GM23338 (cell line): ENCODE results near the gene BBS4. TPM values are rescaled to one million over a fixed set of nuclear protein-coding genes. Genes with fewer than 3 reads are reported as not detected.
"Not testable (repeated sequence)": the region's sequence is repeated elsewhere in the genome, so short reads cannot be mapped to it uniquely, and the experiment has no call there.

Experiments
- ATAC-seq: fragments of 200-7000 bp; cut with Tn5 transposase; 3 replicates; pipeline ENCODE4 v1.9.1; 2020
- DNase-seq: peaks from one replicate; pipeline ENCODE4 v3.0.0-alpha.2; 2015; ENCODE audit warnings: low spot score
- H2AFZ ChIP-seq: fragments of 200-600 bp; sonication (generic); 2 replicates; pipeline ENCODE4 v1.8.0; 2016; ENCODE audit warnings: antibody characterized with exemption, mild to moderate bottlenecking, moderate library complexity
- H3F3A ChIP-seq: fragments of 200-600 bp; sonication (generic); replicated peaks from 2 replicates; pipeline ENCODE4 v1.8.0; 2017; ENCODE audit warnings: antibody characterized with exemption, mixed run types, low read depth
- H3K27ac ChIP-seq: fragments of 200-600 bp; sonication (generic); 2 replicates; pipeline ENCODE4 v1.6.1; 2016; ENCODE audit warnings: low read depth
- H3K27me3 ChIP-seq: fragments of 200-600 bp; sonication (generic); 2 replicates; pipeline ENCODE4 v1.8.0; 2016; ENCODE audit warnings: mild to moderate bottlenecking, mixed run types, moderate library complexity; ENCODE audit not compliant: insufficient read depth
- H3K36me3 ChIP-seq: fragments of 200-600 bp; sonication (generic); 2 replicates; pipeline ENCODE4 v1.8.0; 2016; ENCODE audit warnings: mild to moderate bottlenecking; ENCODE audit not compliant: insufficient read depth
- H3K4me1 ChIP-seq: fragments of 200-600 bp; sonication (generic); 2 replicates; pipeline ENCODE4 v1.8.0; 2016; ENCODE audit warnings: mild to moderate bottlenecking, moderate library complexity; ENCODE audit not compliant: insufficient read depth
- H3K4me2 ChIP-seq: fragments of 200-600 bp; sonication (generic); 2 replicates; pipeline ENCODE4 v1.7.1; 2017; ENCODE audit warnings: mixed run types
- H3K4me3 ChIP-seq: fragments of 200-600 bp; sonication (generic); 2 replicates; pipeline ENCODE4 v1.6.1; 2016; ENCODE audit warnings: mixed run types
- H3K79me2 ChIP-seq: fragments of 200-600 bp; sonication (generic); replicated peaks from 2 replicates; pipeline ENCODE4 v1.8.0; 2017; ENCODE audit warnings: mild to moderate bottlenecking; ENCODE audit not compliant: insufficient read depth
- H3K9me2 ChIP-seq: fragments of 200-600 bp; sonication (generic); 2 replicates; pipeline ENCODE4 v1.8.0; 2017; ENCODE audit not compliant: insufficient read depth
- H4K20me1 ChIP-seq: fragments of 200-600 bp; sonication (generic); replicated peaks from 2 replicates; pipeline ENCODE4 v1.8.0; 2017; ENCODE audit warnings: mild to moderate bottlenecking; ENCODE audit not compliant: insufficient read depth
- H3K27ac Mint-ChIP-seq: 2 replicates; pipeline ENCODE4 v1.8.0; 2020; ENCODE audit warnings: inconsistent platforms, mild to moderate bottlenecking, moderate library complexity, mixed read lengths
- H3K27me3 Mint-ChIP-seq: 3 replicates; pipeline ENCODE4 v1.8.0; 2022; ENCODE audit warnings: low read depth, mild to moderate bottlenecking, moderate library complexity, mixed read lengths, inconsistent platforms; ENCODE audit not compliant: insufficient read depth, poor library complexity
- H3K36me3 Mint-ChIP-seq: 3 replicates; pipeline ENCODE4 v1.8.0; 2021; ENCODE audit warnings: low read depth, mild to moderate bottlenecking, inconsistent platforms, moderate library complexity, mixed read lengths
- H3K4me1 Mint-ChIP-seq: 3 replicates; pipeline ENCODE4 v1.8.0; 2020; ENCODE audit warnings: mild to moderate bottlenecking, inconsistent platforms, mixed read lengths
- H3K4me3 Mint-ChIP-seq: 3 replicates; pipeline ENCODE4 v1.8.0; 2021; ENCODE audit warnings: moderate library complexity, mild to moderate bottlenecking, inconsistent platforms, mixed read lengths
- H3K9me3 Mint-ChIP-seq: 3 replicates; pipeline ENCODE4 v1.8.0; 2020; ENCODE audit warnings: moderate library complexity, mild to moderate bottlenecking, inconsistent platforms, mixed read lengths
- CREB1 ChIP-seq: fragments of 250-450 bp; sonication (Bioruptor Pico); IDR thresholded peaks from 2 replicates; pipeline ENCODE4 v1.5.0; 2020; ENCODE audit warnings: low read depth, mild to moderate bottlenecking, moderate library complexity
- CTCF ChIP-seq, 2 experiments: fragments of 200-600 bp in 1 of 2; sonication (generic) in 1 of 2; conservative IDR thresholded peaks; 2 replicates each; pipeline versions ENCODE4 v1.5.1 to v1.6.1; 2016 to 2017; ENCODE audit warnings: antibody characterized with exemption in 2 of 2, low read depth in 2 of 2, mild to moderate bottlenecking in 2 of 2, moderate library complexity in 1 of 2
- ETS1 ChIP-seq: IDR thresholded peaks from 2 replicates; pipeline ENCODE4 v1.6.1; 2016; ENCODE audit warnings: antibody characterized with exemption
- JUNB ChIP-seq: IDR thresholded peaks from one replicate; pipeline ENCODE4 v1.6.1; 2016; ENCODE audit warnings: antibody characterized with exemption; ENCODE audit not compliant: unreplicated experiment
- POLR2AphosphoS5 ChIP-seq: IDR thresholded peaks from 2 replicates; pipeline ENCODE4 v1.6.1; 2016; ENCODE audit warnings: antibody characterized with exemption, low read depth
- REST ChIP-seq: IDR thresholded peaks from one replicate; pipeline ENCODE4 v1.6.1; 2018; ENCODE audit warnings: antibody characterized with exemption; ENCODE audit not compliant: unreplicated experiment
- STAT1 ChIP-seq: IDR thresholded peaks from one replicate; pipeline ENCODE4 v1.6.1; 2016; ENCODE audit warnings: antibody characterized with exemption; ENCODE audit not compliant: unreplicated experiment
- long read RNA-seq: library from polyadenylated mRNA; unstranded; transcript quantifications from one replicate; pipeline ENCODE4 v2.0.0, GENCODE V29; 2020; ENCODE audit not compliant: unreplicated experiment
- polyA plus RNA-seq: library from polyadenylated mRNA; unstranded; fragments of >200 nt; fragmentation: Nextera tagmentation; extraction: Ambion mirVana; gene quantifications from 2 replicates; pipeline ENCODE4 v1.2.1, GENCODE V29; 2016
- total RNA-seq: library from RNA; depleted of rRNA; stranded (reverse); fragments of >200 nt; shearing (Covaris generic); gene quantifications from 2 replicates; pipeline ENCODE4 v1.2.3, GENCODE V29; 2014; rRNA removed

Gene BBS4
- total RNA-seq, result 21.2 and 40.8 TPM in 2 replicates
- 18.1 and 22.2 TPM in 2 replicates for polyA plus RNA-seq
- long read RNA-seq, transcript BBS4-201 (16 exons, 2,490 nt), result major isoform, 23 of 29 reads
- long read RNA-seq, partial matches to known transcripts, result 2 of 29 reads
- long read RNA-seq, other reads (novel, unspliced or antisense), result 4 of 29 reads

GRCh38 chr15:72685925-72686794 lies at the start of gene BBS4, which contains the start of gene HIGD2B:
TSS of gene BBS4 (plus strand) at chr15:72686207. CDS start at chr15:72686228, 21 bp downstream.
TSS of gene HIGD2B (minus strand) at chr15:72686182. CDS start at chr15:72676374, 9,808 bp downstream.
- H3K4me1 Mint-ChIP-seq, result peaks cover 14% of the 10 kb centered on the region; the same call in 2 of the 3 replicates
- DNase-seq, result peak; percentile 96
- TF ChIP-seq JUNB (no peak), POLR2AphosphoS5 (peak; percentile 88), STAT1 (no peak), ETS1 (peak; percentile 58), REST (no peak), CTCF (conservative IDR thresholded peaks at IDR 0.05; ENCODE audit: low read depth in 2 of 2) (no peak), CREB1 (CRISPR knock-in tag) (peak; percentile 54; the same call in 1 of the 2 replicates)
- H3K27ac Mint-ChIP-seq, result peak within 1 kb of the TSS; percentile 97
- Histone ChIP-seq H2AFZ (peak within 1 kb of the TSS; percentile 93), H3K79me2 (peaks cover 33% of the 10 kb centered on the region), H3K4me1 (peaks cover 5% of the 10 kb centered on the region; the same call in 1 of the 2 replicates), H3K9me2 (no peaks in the 10 kb centered on the region), H3K4me2 (peak within 1 kb of the TSS; percentile 88), H3K36me3 (no peaks in the 10 kb centered on the region), H3F3A (peaks cover 10% of the 10 kb centered on the region), H3K4me3 (peak within 1 kb of the TSS; percentile 66), H3K27ac (peak within 1 kb of the TSS; percentile 97), H4K20me1 (no peaks in the 10 kb centered on the region), H3K27me3 (no peaks in the 10 kb centered on the region)
- peak; percentile 95 for ATAC-seq
- H3K27me3 Mint-ChIP-seq, result peaks cover 5% of the 10 kb centered on the region
- H3K36me3 Mint-ChIP-seq, result no peaks in the 10 kb centered on the region
- H3K4me3 Mint-ChIP-seq, result peak within 1 kb of the TSS; percentile 87
- H3K9me3 Mint-ChIP-seq, result no peaks in the 10 kb centered on the region; the same call in 2 of the 3 replicates

GRCh38 chr15:72636519-72637282 lies 49.3 kb upstream of the BBS4 start:
- DNase-seq, result peak; percentile 83
- not testable (repeated sequence) for H3K36me3 ChIP-seq

GRCh38 chr15:72639759-72640483 lies 46.1 kb upstream of the BBS4 start:
- not testable (repeated sequence) for ATAC-seq, H3K9me2 ChIP-seq, H3K79me2 ChIP-seq, DNase-seq, H3K27ac ChIP-seq, H3K4me1 Mint-ChIP-seq, H3K27me3 ChIP-seq, H3K4me3 ChIP-seq, H2AFZ ChIP-seq, H3F3A ChIP-seq, H3K36me3 Mint-ChIP-seq, H3K4me3 Mint-ChIP-seq, H3K9me3 Mint-ChIP-seq, H3K36me3 ChIP-seq, H4K20me1 ChIP-seq, H3K27me3 Mint-ChIP-seq, H3K4me2 ChIP-seq, H3K4me1 ChIP-seq, H3K27ac Mint-ChIP-seq

More at GRCh38 chr15:72636519-72637282, 49.3 kb upstream of the BBS4 start:
- H3K4me1 Mint-ChIP-seq, H3K36me3 Mint-ChIP-seq, H3K27ac ChIP-seq, H3K27me3 ChIP-seq, H3K9me3 Mint-ChIP-seq, H4K20me1 ChIP-seq, H3K4me1 ChIP-seq, H2AFZ ChIP-seq, H3K27ac Mint-ChIP-seq, H3F3A ChIP-seq, H3K9me2 ChIP-seq, H3K4me2 ChIP-seq, H3K79me2 ChIP-seq, H3K27me3 Mint-ChIP-seq: not testable (repeated sequence)
- H3K4me3 ChIP-seq, result peak overlapping the region; percentile 40; the same call in 1 of the 2 replicates
- peak overlapping the region; percentile 56; the same call in 2 of the 3 replicates for H3K4me3 Mint-ChIP-seq
- ATAC-seq, result peak; percentile 88
